T1000 (cell line): ENCODE data around the gene BLNK.
"Not testable (repeated sequence)": the region's sequence is repeated elsewhere in the genome, so short reads cannot be mapped to it uniquely, and the experiment has no call there.

ENCODE experiments used
- DNase-seq: peaks from one replicate; lab custom pipeline; 2025; ENCODE audit warnings: mixed read lengths; lab: John Stamatoyannopoulos, UW

The BLNK gene

DNA sequence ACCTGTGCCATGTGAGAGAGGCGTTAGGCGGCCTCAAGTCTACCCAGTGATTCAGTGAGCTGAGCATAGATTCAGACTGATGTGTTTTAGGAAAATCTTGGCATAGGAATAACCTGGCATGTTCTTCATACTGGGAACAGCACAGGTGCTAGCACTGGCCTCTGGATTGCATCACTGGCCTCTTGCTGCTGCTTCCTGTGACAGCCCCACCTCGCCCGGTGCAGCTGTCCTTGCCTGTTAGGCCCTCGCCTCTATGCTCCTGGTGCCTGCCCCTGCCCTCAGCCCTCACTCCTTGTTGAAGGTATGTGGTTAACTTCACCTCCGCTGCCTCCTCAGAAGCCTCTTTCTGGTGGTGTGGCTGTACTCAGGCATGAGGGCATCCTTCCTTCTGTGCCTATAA is 46.2 kb downstream of the BLNK start:
- no peak for DNase-seq

- no peak for DNase-seq
Measured at GRCh38 chr10:96222908-96223307, 48.5 kb downstream of the BLNK start.

DNA sequence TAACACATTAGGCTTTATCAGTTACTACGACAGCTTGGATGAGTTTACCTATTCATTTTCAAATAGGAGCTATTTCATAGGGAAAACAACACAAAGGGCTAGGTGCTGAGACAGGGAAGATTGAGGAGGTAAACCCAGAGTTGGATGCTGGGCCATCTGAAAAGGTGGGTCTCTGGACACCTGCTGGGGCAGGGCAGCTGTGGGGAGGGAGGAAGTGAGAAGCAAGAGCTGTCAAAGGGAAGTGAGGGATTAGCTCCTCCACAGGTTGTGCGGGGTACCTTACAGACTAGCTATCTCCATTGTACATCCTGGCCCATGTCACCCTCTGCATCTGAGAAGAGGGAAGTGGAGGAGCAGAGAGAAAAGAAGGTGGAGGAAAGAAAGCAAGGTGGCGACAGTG is 48.9 kb downstream of the BLNK start:
- DNase-seq: no peak

- no peak for DNase-seq
Measured at GRCh38 chr10:96218826-96219225, 52.5 kb downstream of the BLNK start.

DNA sequence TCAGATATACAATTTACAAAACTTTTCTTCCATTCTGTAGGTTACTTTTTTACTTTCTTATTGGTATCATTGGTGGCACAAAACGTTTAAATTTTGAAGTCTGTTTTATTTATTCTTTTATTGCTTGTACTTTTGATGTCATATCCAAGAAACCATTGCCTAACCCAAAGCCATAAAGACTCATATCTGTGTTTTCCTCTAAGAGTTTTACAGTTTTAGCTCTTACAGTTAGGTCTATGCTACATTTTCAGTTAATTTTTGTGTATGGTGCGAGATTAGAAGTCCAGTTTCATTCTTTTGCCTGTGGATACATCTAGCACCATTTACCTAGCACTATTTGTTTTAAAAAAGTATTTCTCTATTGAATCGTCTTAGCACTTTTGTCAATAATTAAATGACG is 53.7 kb downstream of the BLNK start:
- no peak for DNase-seq

GRCh38 chr10:96216775-96217174 is 54.6 kb downstream of the BLNK start:
- no peak for DNase-seq

GRCh38 chr10:96212911-96213310 is 58.5 kb downstream of the BLNK start:
- DNase-seq: no peak

DNA sequence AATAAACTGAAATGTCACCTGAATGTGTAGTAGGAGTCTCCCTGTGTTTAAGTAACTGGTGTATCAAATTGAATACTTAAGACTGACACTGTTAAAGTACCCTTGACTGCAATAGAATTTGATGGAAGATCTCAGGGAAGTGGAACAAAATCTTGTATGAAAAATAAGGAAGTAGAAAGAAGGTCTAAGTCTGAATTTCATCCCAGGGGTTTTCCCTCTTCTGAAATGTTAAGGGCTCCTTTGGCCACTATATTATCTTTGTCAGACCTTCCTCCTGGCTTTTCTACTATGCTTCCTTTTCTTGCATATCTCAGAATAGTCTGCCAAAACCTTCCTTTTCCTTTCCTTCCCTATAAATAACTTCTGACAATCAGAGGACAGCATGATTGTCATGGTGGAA is 59.6 kb downstream of the BLNK start:
- DNase-seq: no peak

DNA sequence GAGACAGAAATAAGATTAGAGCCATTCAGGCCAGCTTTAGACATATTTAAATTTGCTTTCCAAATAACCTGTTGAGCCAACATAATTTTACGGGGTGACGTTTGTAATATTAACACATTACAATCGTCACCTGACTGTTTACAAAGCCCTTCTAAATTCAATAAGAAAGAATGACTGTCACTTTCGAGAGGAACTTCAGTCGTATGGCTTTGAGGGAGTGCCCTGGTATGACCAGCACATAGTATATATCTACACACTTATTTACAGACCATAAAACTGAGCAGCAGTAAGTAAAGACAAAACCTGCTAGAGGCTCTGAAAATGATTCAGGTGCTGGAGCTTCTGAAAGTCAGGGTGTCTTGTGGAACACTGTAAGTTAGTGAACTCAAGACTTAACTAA is 62.4 kb downstream of the BLNK start:
- DNase-seq: no peak

DNA sequence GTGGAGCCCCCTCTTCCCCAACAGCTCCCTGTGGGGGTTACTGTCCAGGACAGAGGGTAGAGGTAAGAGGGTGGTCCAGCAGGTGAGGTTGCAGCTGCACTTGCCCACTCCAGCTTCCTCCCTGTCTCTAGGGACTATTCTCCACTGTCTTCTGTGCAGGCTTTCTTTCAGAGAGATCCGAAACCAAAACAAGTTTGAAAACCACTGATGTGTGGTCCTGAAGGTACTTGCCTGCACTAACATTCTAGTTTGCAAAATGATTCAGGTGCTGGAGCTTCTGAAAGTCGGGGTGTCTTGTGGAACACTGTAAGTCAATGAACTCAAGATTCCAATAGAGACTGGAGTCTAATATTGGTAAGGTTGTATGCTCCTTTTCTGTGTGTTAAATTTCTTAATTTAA is 63.1 kb downstream of the BLNK start:
- no peak for DNase-seq

DNA sequence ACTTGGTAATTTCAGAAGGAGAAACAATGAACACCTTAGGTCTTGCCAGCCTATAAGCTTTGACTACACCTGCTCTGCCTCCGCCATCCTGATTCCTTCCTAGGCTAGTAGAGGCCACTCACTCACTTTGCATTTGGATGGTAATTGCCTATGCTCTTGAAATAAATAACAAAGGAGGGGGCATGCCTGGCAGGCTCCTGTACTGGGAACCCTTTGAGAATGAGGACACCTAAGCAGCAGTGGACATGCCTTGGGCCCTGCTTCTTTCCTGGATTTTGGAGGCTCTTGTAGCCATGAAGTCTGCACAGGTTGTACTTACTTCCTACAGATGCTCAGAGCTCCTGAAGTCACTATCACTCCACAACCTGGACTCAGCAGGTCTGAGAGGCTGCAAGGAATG is 65.8 kb downstream of the BLNK start:
- no peak for DNase-seq

GRCh38 chr10:96201525-96201924 is 69.8 kb downstream of the BLNK start:
- no peak for DNase-seq

DNA sequence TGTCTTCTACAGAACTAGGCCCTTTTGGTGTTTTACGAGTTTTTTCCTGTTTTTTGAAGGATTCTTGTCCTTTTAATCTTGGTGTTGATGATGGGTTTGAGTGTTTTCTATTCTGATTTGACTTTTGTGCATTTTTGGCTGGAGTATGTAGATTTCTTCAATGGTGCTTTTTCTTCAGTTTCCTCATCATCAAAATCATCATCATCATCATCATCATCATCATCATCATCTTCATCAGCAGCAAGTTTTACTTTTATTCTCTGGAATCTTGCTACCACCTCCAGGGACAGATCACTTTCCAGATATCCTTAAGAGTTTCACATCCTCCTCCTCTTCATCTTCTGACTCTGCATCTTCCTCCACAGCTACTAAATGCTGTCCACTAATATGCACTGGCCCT is 81.9 kb downstream of the BLNK start:
- not testable (repeated sequence) for DNase-seq

GRCh38 chr10:96188916-96189315 is 82.5 kb downstream of the BLNK start:
- no peak for DNase-seq

- DNase-seq: no peak
Measured at GRCh38 chr10:96188421-96188820, 82.9 kb downstream of the BLNK start.

- no peak for DNase-seq
Measured at GRCh38 chr10:96176985-96177384, 94.4 kb downstream of the BLNK start.

- no peak for DNase-seq
Measured at GRCh38 chr10:96172666-96173065, 98.7 kb downstream of the BLNK start.

GRCh38 chr10:96170230-96170629 is 101.1 kb downstream of the BLNK start:
- no peak for DNase-seq

GRCh38 chr10:96168546-96168945 is 102.8 kb downstream of the BLNK start:
- DNase-seq: no peak

DNA sequence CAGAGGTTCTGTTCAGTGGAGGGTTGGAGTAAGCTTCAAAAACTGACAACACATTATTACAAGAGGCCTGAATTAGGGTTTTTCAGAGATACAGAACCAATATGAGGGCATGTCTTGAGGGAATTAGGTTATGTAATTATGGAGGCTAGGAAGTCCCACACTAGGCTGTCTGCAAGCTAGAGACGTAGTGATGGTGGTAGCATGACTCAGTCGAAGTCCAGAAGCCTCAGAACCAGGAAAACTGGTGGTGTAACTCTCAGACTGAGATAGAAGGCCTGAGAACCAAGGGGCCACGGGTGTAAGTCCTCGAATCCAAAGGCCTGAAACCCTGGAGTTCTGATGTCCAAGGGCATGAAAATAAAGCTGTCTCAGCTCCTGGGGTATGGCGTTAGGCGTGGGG is 105.6 kb downstream of the BLNK start:
- no peak for DNase-seq

DNA sequence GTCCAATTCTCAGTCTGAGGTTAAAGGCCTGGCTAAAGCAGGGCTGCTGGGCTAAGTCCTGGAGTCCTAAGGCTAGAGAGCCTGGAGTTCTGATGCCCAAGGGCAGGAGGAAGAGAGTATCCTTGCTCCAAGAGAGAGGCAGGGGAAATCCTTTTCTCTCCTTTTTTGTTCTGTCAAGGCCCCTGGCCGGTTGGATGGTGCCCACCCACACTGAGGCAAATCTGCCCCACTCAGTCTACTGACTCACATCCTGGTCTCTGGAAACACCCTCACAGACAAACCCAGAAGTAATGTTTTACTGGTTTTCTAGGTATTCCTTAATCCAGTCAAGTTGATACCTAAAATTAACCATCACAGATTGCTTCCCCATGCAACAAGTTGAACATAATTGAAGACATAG is 118.3 kb downstream of the BLNK start:
- DNase-seq: no peak

GRCh38 chr10:96152437-96152836 is 118.9 kb downstream of the BLNK start:
- DNase-seq: no peak
